Thymus (tissue), 14 donors: Measurements from ENCODE around the gene MCM9. TPM values are rescaled to one million over a fixed set of nuclear protein-coding genes. Genes with fewer than 3 reads are reported as not detected.

Source experiments
- DNase-seq, 9 donors: peaks; one replicate each; pipeline ENCODE4 v3.0.0-alpha.2; 2013; ENCODE audit warnings: low spot score in 9 of 9, low read depth in 6 of 9, missing footprints in 1 of 9
- H3K27ac ChIP-seq, 2 donors: one replicate each; pipeline ENCODE4 v1.5.1; 2013; ENCODE audit warnings: control low read depth in 1 of 2, low read depth in 1 of 2, low read length in 1 of 2, mild to moderate bottlenecking in 1 of 2, moderate library complexity in 1 of 2
- H3K27me3 ChIP-seq, 2 donors: one replicate each; pipeline ENCODE4 v1.5.1; 2013; ENCODE audit warnings: low read length in 1 of 2; ENCODE audit not compliant: control insufficient read depth in 2 of 2, insufficient read depth in 1 of 2
- H3K36me3 ChIP-seq, 2 donors: one replicate each; pipeline ENCODE4 v1.5.1; 2013; ENCODE audit warnings: low read length in 1 of 2, mild to moderate bottlenecking in 1 of 2, moderate library complexity in 1 of 2; ENCODE audit not compliant: control insufficient read depth in 2 of 2, insufficient read depth in 2 of 2
- H3K4me1 ChIP-seq, 2 donors: one replicate each; pipeline ENCODE4 v1.5.1; 2013; ENCODE audit warnings: low read length in 2 of 2; ENCODE audit not compliant: control insufficient read depth in 2 of 2, insufficient read depth in 2 of 2
- H3K4me3 ChIP-seq, 2 donors: one replicate each; pipeline ENCODE4 v1.5.1; 2013; ENCODE audit warnings: low read length in 2 of 2, control low read depth in 1 of 2, mild to moderate bottlenecking in 1 of 2
- H3K9me3 ChIP-seq, 2 donors: one replicate each; pipeline ENCODE4 v1.5.1; 2013; ENCODE audit warnings: low read length in 1 of 2, mild to moderate bottlenecking in 1 of 2; ENCODE audit not compliant: control insufficient read depth in 2 of 2, insufficient read depth in 1 of 2
- whole genome bisulfite sequencing: extraction: QIAGEN DNeasy Blood & Tissue Kit; methylation state at CpG from one replicate; pipeline ENCODE4 v1.1.7; 2013; 5-methylcytosine and 5-hydroxymethylcytosine counted together
- long read RNA-seq, 10 donors: transcript quantifications; one replicate each; lab custom pipeline, GENCODE V29; 2026
- polyA plus RNA-seq: library from polyadenylated mRNA; stranded (reverse); fragments of 200-250 nt; gene quantifications from one replicate; pipeline ENCODE4 v1.2.3, GENCODE V29; 2013
- total RNA-seq: library from RNA; stranded (reverse); fragments of 120-200 nt; gene quantifications from one replicate; pipeline ENCODE4 v1.2.4, GENCODE V29; 2013
- donor health status: healthy.

MCM9 gene
- 12.2 TPM for total RNA-seq
- polyA plus RNA-seq = 7.6 TPM
- long read RNA-seq, donor 1 = 0 reads
- long read RNA-seq, donor 2 = 0 reads
- long read RNA-seq, donor 3, partial matches to known transcripts = 22 of 96 reads
- long read RNA-seq, donor 3, other reads (novel, unspliced or antisense) = 70 of 96 reads
- long read RNA-seq, donor 4 = 0 reads
- long read RNA-seq, donor 5, partial matches to known transcripts = 0 of 4 reads
- long read RNA-seq, donor 5, other reads (novel, unspliced or antisense) = 0 of 4 reads
- long read RNA-seq, donor 6, partial matches to known transcripts = 0 of 3 reads
- long read RNA-seq, donor 6, other reads (novel, unspliced or antisense) = 0 of 3 reads
- long read RNA-seq, donor 7, partial matches to known transcripts = 143 of 145 reads
- long read RNA-seq, donor 7, other reads (novel, unspliced or antisense) = 0 of 145 reads
- long read RNA-seq, donor 8 = 0 reads
- long read RNA-seq, donor 9, partial matches to known transcripts = 0 of 1 reads
- long read RNA-seq, donor 9, other reads (novel, unspliced or antisense) = 0 of 1 reads
- long read RNA-seq, donor 10 = 0 reads

DNA sequence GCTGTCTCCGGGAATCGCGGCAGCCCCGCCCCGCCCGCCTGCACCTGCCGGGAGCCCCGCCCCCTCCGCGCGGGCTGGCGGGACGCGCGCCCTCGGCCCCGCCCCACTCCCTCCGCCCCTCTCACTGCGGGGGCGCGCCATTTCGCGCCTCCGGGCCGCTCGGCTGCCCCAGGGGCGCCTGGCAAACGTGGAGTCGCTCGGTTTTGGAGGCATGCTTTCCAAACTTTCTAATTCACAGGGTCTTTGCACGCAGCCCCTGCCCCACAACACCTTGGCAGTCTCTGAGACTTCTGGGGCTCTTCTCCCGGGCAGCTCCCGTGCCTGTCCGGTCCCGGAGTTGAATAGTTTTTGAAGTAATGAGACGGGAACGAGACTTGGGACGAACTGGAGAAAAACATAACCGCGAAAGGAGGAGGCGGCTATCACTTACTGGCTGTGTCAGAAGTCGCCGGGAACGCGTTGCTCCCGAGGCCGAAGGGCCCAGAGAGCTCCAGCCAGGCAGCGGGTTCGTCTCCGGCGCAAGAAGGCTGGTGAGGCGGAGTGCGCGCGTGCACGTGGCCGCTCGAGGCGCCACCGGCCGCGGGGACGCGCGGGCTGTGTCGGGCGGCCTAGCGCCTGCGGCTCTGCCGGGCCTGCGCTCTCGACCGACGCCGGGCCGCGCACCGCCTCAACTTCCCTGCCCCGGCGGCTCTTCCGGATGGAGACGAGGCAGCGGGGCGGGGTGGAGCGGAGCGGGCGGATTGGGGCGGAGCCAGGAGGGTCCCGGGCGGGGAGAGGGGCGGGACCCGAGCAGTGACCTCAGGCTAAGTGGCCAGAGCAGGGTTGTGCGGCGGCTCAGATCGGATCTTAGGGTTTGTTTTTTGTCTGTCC lies at the start of gene MCM9:
Gene MCM9 (minus strand): TSS at position 699 of the 870 bp plus-strand sequence. CDS start 3,436 bp downstream, outside the sequence.
- DNase-seq = peak; percentile 65 to 94 (median 83)
- peaks cover 5% of the 10 kb centered on the region in 2 donors for H3K4me1 ChIP-seq
- H3K9me3 ChIP-seq = no peaks in the 10 kb centered on the region
- peaks cover 6 to 13% of the 10 kb centered on the region in 2 donors for H3K36me3 ChIP-seq
- H3K27ac ChIP-seq = peak within 1 kb of the TSS; percentile 98
- under 1% methylated on average over 95 of the region's 95 CpGs for WGBS
- H3K27me3 ChIP-seq = no peaks in the 10 kb centered on the region
- H3K4me3 ChIP-seq = peak within 1 kb of the TSS; percentile 77 to 94

DNA sequence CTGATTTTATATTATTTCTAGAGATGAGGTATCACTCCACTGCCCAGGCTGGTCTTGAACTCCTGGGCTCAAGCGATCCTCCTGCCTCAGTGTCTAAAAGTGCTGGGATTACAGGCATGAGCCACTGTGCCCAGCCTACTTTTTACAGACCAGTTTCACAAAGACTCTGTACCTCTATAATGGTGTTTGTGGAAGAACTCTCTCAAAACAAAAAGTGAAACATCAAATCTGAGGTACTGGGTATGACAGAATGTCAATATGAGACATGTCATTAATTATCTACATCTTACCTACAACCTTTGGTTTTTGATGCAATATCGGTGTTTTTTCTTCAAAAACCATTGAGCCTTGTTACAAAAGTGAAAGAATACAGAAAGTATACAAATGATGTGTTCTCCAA lies 49.4 kb upstream of the MCM9 start:
- no peaks in the 10 kb centered on the region for H3K9me3 ChIP-seq
- no peaks in the 10 kb centered on the region for H3K27me3 ChIP-seq
- H3K4me1 ChIP-seq = no peaks in the 10 kb centered on the region
- H3K36me3 ChIP-seq = no peaks in the 10 kb centered on the region
- DNase-seq = no peak
- H3K27ac ChIP-seq = no peak overlapping the region
- 98% methylated on average over 2 of the region's 2 CpGs for WGBS
- H3K4me3 ChIP-seq = no peak overlapping the region

DNA sequence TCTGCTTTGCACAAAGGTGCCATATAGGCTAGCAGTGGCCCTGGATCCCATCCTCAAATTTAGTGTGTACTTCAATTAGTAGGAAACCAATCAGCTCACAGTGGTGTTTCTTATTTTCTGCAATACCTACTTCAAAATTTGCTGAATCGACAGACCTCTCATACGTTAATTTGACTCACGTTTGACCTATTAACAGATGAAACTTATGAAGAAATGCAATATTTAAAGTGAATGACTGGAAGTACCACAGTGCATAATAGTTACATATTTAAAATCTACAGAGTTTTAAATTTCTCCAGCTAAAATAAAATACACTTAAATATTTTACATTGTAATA lies 47.6 kb upstream of the MCM9 start:
- no peak for DNase-seq
- Histone ChIP-seq H3K27me3 (no peaks in the 10 kb centered on the region), H3K4me1 (no peaks in the 10 kb centered on the region), H3K27ac (no peak overlapping the region), H3K4me3 (no peak overlapping the region), H3K9me3 (no peaks in the 10 kb centered on the region), H3K36me3 (no peaks in the 10 kb centered on the region)
- 98% methylated on average over 3 of the region's 3 CpGs for WGBS

DNA sequence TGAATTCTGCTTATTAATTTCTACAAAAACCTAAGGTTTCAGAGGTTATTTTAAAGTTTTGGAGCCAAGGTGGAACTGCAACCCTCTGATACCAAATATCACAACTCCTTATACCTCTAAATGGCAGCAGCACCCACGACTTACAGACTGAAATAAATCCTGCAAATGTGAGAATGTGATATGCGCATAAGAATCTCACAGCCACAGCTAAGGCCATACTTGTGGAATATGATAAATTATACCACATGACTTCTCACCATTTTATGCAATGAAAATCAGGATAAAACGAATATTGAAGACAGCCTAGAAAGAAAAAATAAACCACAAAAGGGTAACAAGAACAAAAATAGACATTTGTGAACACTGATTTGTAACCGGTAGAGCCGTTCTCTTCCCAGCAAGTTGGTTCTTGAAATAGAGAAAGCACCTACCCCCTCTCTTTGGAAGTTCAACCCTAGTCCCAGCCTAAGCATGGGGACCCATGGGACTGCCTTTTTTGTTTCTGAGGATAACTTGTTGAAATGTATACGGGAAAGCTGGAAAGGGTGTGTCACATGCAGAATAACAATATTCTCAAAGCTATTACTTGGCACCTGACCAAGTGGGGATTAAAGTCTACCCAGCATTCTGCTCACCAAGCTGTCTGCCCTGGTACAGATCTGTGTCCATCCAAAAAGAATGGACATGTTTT lies 47.1 kb upstream of the MCM9 start:
- no peaks in the 10 kb centered on the region for H3K4me1 ChIP-seq
- 94% methylated on average over 6 of the region's 6 CpGs for WGBS
- H3K36me3 ChIP-seq = no peaks in the 10 kb centered on the region
- DNase-seq = no peak
- no peak overlapping the region for H3K27ac ChIP-seq
- H3K9me3 ChIP-seq = no peaks in the 10 kb centered on the region
- no peak overlapping the region for H3K4me3 ChIP-seq
- H3K27me3 ChIP-seq = no peaks in the 10 kb centered on the region

DNA sequence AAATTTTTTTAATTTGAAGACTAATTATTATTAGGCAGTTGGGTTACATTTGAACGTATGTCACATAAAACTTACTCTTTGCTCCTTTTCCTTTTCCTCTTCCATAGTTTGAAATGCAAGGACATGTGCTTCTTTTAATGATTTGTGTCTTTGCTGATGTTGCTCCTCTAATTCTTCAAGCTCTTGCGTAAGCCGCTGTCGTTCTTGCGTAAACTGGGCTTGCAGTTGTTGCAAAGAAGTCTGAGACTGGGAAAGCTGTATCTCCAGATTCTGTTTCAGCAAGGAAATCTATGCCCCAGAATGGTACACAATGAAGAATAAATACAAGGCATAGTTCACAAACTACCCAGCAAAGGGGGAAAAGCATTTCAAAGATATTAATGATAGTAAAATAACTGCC lies 45.1 kb upstream of the MCM9 start:
- no peak for DNase-seq
- no peaks in the 10 kb centered on the region for H3K27me3 ChIP-seq
- no peak overlapping the region for H3K27ac ChIP-seq
- 98% methylated on average over 5 of the region's 5 CpGs for WGBS
- no peaks in the 10 kb centered on the region for H3K4me1 ChIP-seq
- H3K4me3 ChIP-seq = no peak overlapping the region
- H3K36me3 ChIP-seq = no peaks in the 10 kb centered on the region
- no peaks in the 10 kb centered on the region for H3K9me3 ChIP-seq

DNA sequence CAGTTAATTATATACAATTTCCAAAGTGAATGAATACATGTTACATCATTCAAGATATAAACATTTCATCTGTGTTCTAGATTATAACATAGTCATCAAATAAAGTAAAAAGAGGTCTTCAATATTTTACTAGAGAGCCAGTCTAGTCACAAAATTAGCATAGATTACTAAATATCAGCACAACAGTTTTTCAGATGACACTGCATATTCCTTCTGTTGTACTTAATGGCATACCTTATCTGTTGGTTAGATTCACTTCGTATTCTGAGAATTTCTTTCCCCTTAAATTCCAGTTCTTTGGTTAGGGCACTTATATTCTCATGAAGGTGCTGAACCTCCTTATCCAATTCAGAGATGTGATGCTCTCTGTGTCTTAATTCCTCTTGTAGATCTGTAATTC lies 39.8 kb upstream of the MCM9 start:
- H3K36me3 ChIP-seq = no peaks in the 10 kb centered on the region
- H3K4me1 ChIP-seq = no peaks in the 10 kb centered on the region
- H3K9me3 ChIP-seq = no peaks in the 10 kb centered on the region
- no peak overlapping the region for H3K27ac ChIP-seq
- no peaks in the 10 kb centered on the region for H3K27me3 ChIP-seq
- 96% methylated on average over 1 of the region's 1 CpG for WGBS
- H3K4me3 ChIP-seq = no peak overlapping the region
- DNase-seq = no peak

DNA sequence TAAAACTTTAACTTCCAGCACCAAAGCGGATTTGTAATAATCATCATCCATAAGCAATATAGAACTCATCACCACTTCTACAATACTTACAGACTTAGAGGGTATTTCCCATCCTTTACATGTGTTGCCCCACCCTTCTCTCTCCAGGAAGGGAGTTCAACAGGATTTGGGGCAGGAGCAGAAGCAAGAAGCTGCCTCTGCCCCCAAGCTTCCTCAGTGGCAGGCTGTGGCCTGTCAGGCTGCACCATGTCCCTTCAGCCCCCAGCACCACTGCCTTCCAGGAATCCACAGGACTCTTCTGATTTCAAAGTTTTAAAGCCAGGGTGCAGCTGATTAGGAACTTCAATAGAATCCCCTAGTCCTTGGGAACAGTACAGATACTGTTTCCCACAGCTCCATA lies 36.7 kb upstream of the MCM9 start:
- no peak for DNase-seq
- Histone ChIP-seq H3K27me3 (no peaks in the 10 kb centered on the region), H3K4me3 (no peak overlapping the region), H3K27ac (no peak overlapping the region), H3K36me3 (no peaks in the 10 kb centered on the region), H3K4me1 (no peaks in the 10 kb centered on the region), H3K9me3 (no peaks in the 10 kb centered on the region)
- 98% methylated on average over 1 of the region's 1 CpG for WGBS

DNA sequence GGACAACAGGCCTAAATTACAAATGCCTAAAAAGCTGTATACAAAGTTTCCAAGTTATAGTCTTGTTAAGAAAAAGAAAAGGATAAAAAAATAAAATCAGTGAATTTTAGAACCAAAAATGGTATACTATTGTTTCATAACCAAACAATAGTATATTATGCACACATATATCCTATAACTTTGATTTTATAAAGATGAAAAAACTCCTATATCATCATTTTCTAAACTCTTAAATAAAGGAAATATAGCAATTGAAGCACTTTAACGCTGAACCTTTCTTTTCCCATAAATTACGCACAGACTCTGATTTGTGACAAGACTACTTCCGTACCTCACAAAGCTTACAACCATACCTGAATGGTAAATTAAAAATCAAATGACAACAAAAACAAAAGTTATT lies 35.9 kb upstream of the MCM9 start:
- Histone ChIP-seq H3K36me3 (no peaks in the 10 kb centered on the region), H3K4me1 (no peaks in the 10 kb centered on the region), H3K27me3 (no peaks in the 10 kb centered on the region), H3K4me3 (no peak overlapping the region), H3K27ac (no peak overlapping the region), H3K9me3 (no peaks in the 10 kb centered on the region)
- WGBS = over 99% methylated on average over 3 of the region's 3 CpGs
- no peak for DNase-seq
